ENCODE results near the gene RGS3.

- TF ChIP-seq EZH2 (IDR thresholded peaks at IDR 0.05; ENCODE audit: insufficient read depth, poor library complexity, severe bottlenecking): no peak
- TF ChIP-seq EZH2phosphoT487 (IDR thresholded peaks at IDR 0.05; ENCODE audit: insufficient read depth, low read depth): no peak
Observed at GRCh38 chr9:113644321-113644720, 180.8 kb downstream of the RGS3 start.

All from GM23248 (cell line).